ENCODE data around the gene ABCA12.

- TF ChIP-seq CTCF (conservative IDR thresholded peaks at IDR 0.05 in 1 of 2, IDR thresholded peaks at IDR 0.05 in 1 of 2; ENCODE audit: low read depth in 1 of 2, low read length in 2 of 2) (no peak), EZH2 (IDR thresholded peaks at IDR 0.05; ENCODE audit: low read length, missing control alignments) (no peak)
Observed at GRCh38 chr2:214902286-214902685, 236.1 kb downstream of the ABCA12 start.
